Lower leg skin (tissue), 4 donors: ENCODE results near the gene SNX9. TPM values are rescaled to one million over a fixed set of nuclear protein-coding genes. Genes with fewer than 3 reads are reported as not detected.

Source experiments
- DNase-seq, 2 donors: peaks; one replicate each; pipeline ENCODE4 v3.0.0-alpha.2; 2019; ENCODE audit warnings: low spot score in 2 of 2
- H3K4me3 ChIP-seq: fragments of 200-600 bp; sonication (generic); 2 replicates; pipeline ENCODE4 v1.5.1; 2017; ENCODE audit warnings: mild to moderate bottlenecking, low read depth; ENCODE audit not compliant: poor library complexity, severe bottlenecking
- CTCF ChIP-seq, 3 donors: fragments of 450-650 bp; IDR thresholded peaks; one replicate each; pipeline ENCODE4 v1.5.1; 2016; ENCODE audit warnings: antibody characterized with exemption in 3 of 3, mild to moderate bottlenecking in 3 of 3, moderate library complexity in 2 of 3
- POLR2A ChIP-seq, 2 donors: fragments of 450-650 bp; IDR thresholded peaks; one replicate each; pipeline ENCODE4 v1.6.1; 2016 to 2017; ENCODE audit warnings: antibody characterized with exemption in 2 of 2, mild to moderate bottlenecking in 1 of 2, moderate library complexity in 1 of 2
- WGBS, 2 donors: methylation state at CpG; one replicate each; pipeline ENCODE4 v1.1.5; 2018; 5-methylcytosine and 5-hydroxymethylcytosine counted together
- intact Hi-C: fragments of 100-400 bp; cut with DNase I; formaldehyde crosslinking; loops from one replicate; pipeline ENCODE4 v1.15.0; 2023; ENCODE audit warnings: low total_unique reads
- total RNA-seq, 4 donors: library from RNA; depleted of rRNA; stranded (reverse); fragments of >200 nt; gene quantifications; one replicate each; pipeline ENCODE4 v1.1.0, GENCODE V29; 2016

The SNX9 gene
- total RNA-seq, 4 donors from 2014 or later, result 37.4 to 59.5 (median 46.7) TPM

GRCh38 chr6:157954150-157955117 lies 131.4 kb downstream of the SNX9 start:
- no peak for TF ChIP-seq POLR2A (IDR thresholded peaks at IDR 0.05)
- TF ChIP-seq CTCF (IDR thresholded peaks at IDR 0.05), result no peak
- intact Hi-C loops, result no loop called here
- no peak overlapping the region for H3K4me3 ChIP-seq
- WGBS, 2 donors, result 40 to 43% methylated on average over 33 to 34 of the region's 34 CpGs
- peak in 1 of 2 donors; percentile 78 for DNase-seq

- no peak for DNase-seq
- WGBS, 2 donors, result 84 to 90% methylated on average over 6 of the region's 6 CpGs
- TF ChIP-seq POLR2A (IDR thresholded peaks at IDR 0.05) (no peak), CTCF (IDR thresholded peaks at IDR 0.05) (no peak)
- intact Hi-C loops, result no loop called here
- no peak overlapping the region for H3K4me3 ChIP-seq
Observed at GRCh38 chr6:157955675-157956074, 132.6 kb downstream of the SNX9 start.

- intact Hi-C loops, result no loop called here
- TF ChIP-seq CTCF (IDR thresholded peaks at IDR 0.05), result no peak
- DNase-seq, result peak in 1 of 2 donors; percentile 62
- WGBS, 2 donors, result 85 to 97% methylated on average over 12 of the region's 12 CpGs
- no peak overlapping the region for H3K4me3 ChIP-seq
Observed at GRCh38 chr6:157956171-157956730, 133.2 kb downstream of the SNX9 start.

- TF ChIP-seq CTCF (IDR thresholded peaks at IDR 0.05), result no peak
- no peak for TF ChIP-seq POLR2A (IDR thresholded peaks at IDR 0.05)
- DNase-seq, result peak in 1 of 2 donors; percentile 21
- intact Hi-C loops, result no loop called here
- 100% methylated on average over 1 of the region's 1 CpG for WGBS, 2 donors
- H3K4me3 ChIP-seq, result no peak overlapping the region
Observed at GRCh38 chr6:157959451-157960227, 136.6 kb downstream of the SNX9 start.

GRCh38 chr6:157961153-157961831 lies 138.2 kb downstream of the SNX9 start:
- no peak for DNase-seq
- TF ChIP-seq CTCF (IDR thresholded peaks at IDR 0.05), result no peak
- no peak for TF ChIP-seq POLR2A (IDR thresholded peaks at IDR 0.05)
- WGBS, 2 donors, result 62 to 69% methylated on average over 5 of the region's 5 CpGs
- H3K4me3 ChIP-seq, result no peak overlapping the region
- intact Hi-C loops, result no loop called here
